SKM-1 (cell line): ENCODE measurements around the gene GTF2IRD1.
"Not testable (repeated sequence)": the region's sequence is repeated elsewhere in the genome, so short reads cannot be mapped to it uniquely, and the experiment has no call there.

Experiments
- DNase-seq: peaks from one replicate; lab custom pipeline; 2025; ENCODE audit not compliant: unreplicated experiment; lab: John Stamatoyannopoulos, UW

The GTF2IRD1 gene

GRCh38 chr7:74507538-74508319 lies 54.0 kb downstream of the GTF2IRD1 start:
- no peak for DNase-seq

- not testable (repeated sequence) for DNase-seq
These were observed 55.7 kb downstream of the GTF2IRD1 start for GRCh38 chr7:74509453-74509852.

GRCh38 chr7:74511345-74511744 lies 57.6 kb downstream of the GTF2IRD1 start:
- no peak for DNase-seq

GRCh38 chr7:74512762-74513161 lies 59.1 kb downstream of the GTF2IRD1 start:
- DNase-seq: no peak

- no peak for DNase-seq
These were observed 60.5 kb downstream of the GTF2IRD1 start for GRCh38 chr7:74514131-74514591.

- no peak for DNase-seq
These were observed 61.6 kb downstream of the GTF2IRD1 start for GRCh38 chr7:74515276-74515675.

- no peak for DNase-seq
These were observed 62.5 kb downstream of the GTF2IRD1 start for GRCh38 chr7:74516214-74516613.

- DNase-seq: no peak
These were observed 64.3 kb downstream of the GTF2IRD1 start for GRCh38 chr7:74518041-74518440.

- DNase-seq: no peak
These were observed 64.9 kb downstream of the GTF2IRD1 start for GRCh38 chr7:74518654-74519053.

- no peak for DNase-seq
These were observed 65.7 kb downstream of the GTF2IRD1 start for GRCh38 chr7:74519395-74519794.

GRCh38 chr7:74521855-74522254 lies 68.1 kb downstream of the GTF2IRD1 start:
- DNase-seq: no peak

GRCh38 chr7:74522281-74522905 lies 68.7 kb downstream of the GTF2IRD1 start:
- DNase-seq: no peak

- DNase-seq: no peak
These were observed 69.3 kb downstream of the GTF2IRD1 start for GRCh38 chr7:74523015-74523414.

- no peak for DNase-seq
These were observed 71.4 kb downstream of the GTF2IRD1 start for GRCh38 chr7:74525140-74525539.

GRCh38 chr7:74525881-74526280 lies 72.2 kb downstream of the GTF2IRD1 start:
- no peak for DNase-seq

- DNase-seq: no peak
These were observed 73.1 kb downstream of the GTF2IRD1 start for GRCh38 chr7:74526780-74527179.

- no peak for DNase-seq
These were observed 74.1 kb downstream of the GTF2IRD1 start for GRCh38 chr7:74527842-74528241.

- DNase-seq: not testable (repeated sequence)
These were observed 75.1 kb downstream of the GTF2IRD1 start for GRCh38 chr7:74528773-74529172.

- no peak for DNase-seq
These were observed 82.2 kb downstream of the GTF2IRD1 start for GRCh38 chr7:74535951-74536356.

GRCh38 chr7:74541937-74542336 lies 88.2 kb downstream of the GTF2IRD1 start:
- DNase-seq: not testable (repeated sequence)

GRCh38 chr7:74542558-74543117 lies 88.9 kb downstream of the GTF2IRD1 start:
- no peak for DNase-seq
